Measurements from ENCODE around the gene AQP12B. TPM values are rescaled to one million over a fixed set of nuclear protein-coding genes. Genes with fewer than 3 reads are reported as not detected.

AQP12B gene
- total and polyA plus RNA-seq, 2 of the 8 experiments (the other 6 are each of a cell fraction or from before 2014, with no cell fraction given) = not detected

DNA sequence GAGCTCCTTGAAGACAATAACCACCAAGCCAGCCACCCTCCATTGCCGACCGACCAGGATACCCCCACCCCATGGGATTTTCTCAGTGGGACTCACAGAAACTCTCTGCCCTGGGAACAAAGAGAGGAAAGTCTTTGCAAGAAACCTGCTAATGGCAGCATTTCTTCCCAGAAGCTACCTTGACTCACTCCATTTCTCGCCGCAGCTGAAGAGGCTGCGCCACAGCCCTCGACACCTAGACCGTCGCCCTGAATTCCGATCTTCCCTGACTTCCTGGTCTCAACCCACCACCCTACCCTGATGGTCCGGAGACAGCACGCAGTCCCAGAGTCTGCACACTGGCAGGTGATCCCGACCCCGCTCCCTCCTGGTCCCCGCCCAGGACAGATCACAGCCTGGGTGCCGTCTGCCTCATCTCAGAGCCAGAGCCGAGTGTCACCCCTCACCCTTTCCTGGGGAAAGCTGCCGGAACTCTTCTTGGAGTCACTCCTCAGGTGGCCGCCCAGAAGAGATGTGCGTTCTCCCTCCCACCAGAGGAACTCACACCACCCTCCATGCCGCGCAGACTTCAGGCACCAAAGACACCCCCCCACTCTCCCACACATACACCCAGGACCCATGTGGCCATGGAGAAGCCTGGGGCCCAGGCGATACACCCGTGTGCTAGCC, 33.6 kb upstream of the AQP12B start:
- H2BK120ac ChIP-seq (replicated peaks; ENCODE audit: low read depth, low read length) = no peak overlapping the region
- no peak overlapping the region for H2AFZ ChIP-seq (ENCODE audit: low read length)
- no peak overlapping the region for H2AK5ac ChIP-seq (ENCODE audit: low read depth, low read length)
- peaks cover 1% of the 10 kb centered on the region; the same call in 1 of the 2 replicates for H3K79me1 ChIP-seq (ENCODE audit: low read depth, low read length)
- H4K20me1 ChIP-seq (replicated peaks in 1 of 2; ENCODE audit: control insufficient read depth in 1 of 2, insufficient read depth in 2 of 2, low read length in 2 of 2) = peaks cover 10 to 17% of the 10 kb centered on the region in 2 experiments
- H3K56ac ChIP-seq (replicated peaks; ENCODE audit: insufficient read length, low read depth, low read length) = no peak overlapping the region
- no peak overlapping the region for H2BK5ac ChIP-seq (ENCODE audit: low read depth, low read length)
- H3K27ac ChIP-seq (ENCODE audit: low read depth, low read length) = no peak overlapping the region
- no peak for FAIRE-seq
- no peak overlapping the region for H2BK15ac ChIP-seq (ENCODE audit: low read length)
- H2BK20ac ChIP-seq (ENCODE audit: low read length) = no peak overlapping the region
- TF ChIP-seq BCL11A (IDR thresholded peaks at IDR 0.05; ENCODE audit: low read depth in 2 of 2, low read length in 2 of 2) (no peak), POLR2A (IDR thresholded peaks at IDR 0.05; ENCODE audit: control extremely low read depth in 1 of 2, low read depth in 2 of 2, low read length in 2 of 2) (no peak), NRF1 (IDR thresholded peaks at IDR 0.05; ENCODE audit: low read depth, low read length) (no peak), TBP (IDR thresholded peaks at IDR 0.05; ENCODE audit: low read depth, low read length) (no peak)
- H3K4ac ChIP-seq (replicated peaks; ENCODE audit: insufficient read length, low read depth, low read length) = no peak overlapping the region
- POLR2A ChIA-PET (ENCODE audit: partially characterized antibody) = interaction anchor here (1.0 to 3.4 kb wide), 9 partner anchors 11 to 65 kb away, joined by 3 to 19 read pairs (median 6); no protein-coding TSS in a partner anchor
- H3K4me3 ChIP-seq (ENCODE audit: extremely low read depth in 1 of 4, insufficient read depth in 2 of 4, low read depth in 3 of 4, low read length in 4 of 4) = no peak overlapping the region
- no peaks in the 10 kb centered on the region for H3K23me2 ChIP-seq (ENCODE audit: low read depth, low read length)
- no peak overlapping the region for H3K4me2 ChIP-seq (ENCODE audit: insufficient read depth in 1 of 2, low read depth in 2 of 2, low read length in 2 of 2)
- H3K9me3 ChIP-seq (ENCODE audit: insufficient read depth in 2 of 2, low read depth in 1 of 2, low read length in 1 of 2) = no peaks in the 10 kb centered on the region
- no peak for DNase-seq (ENCODE audit: low read depth in 1 of 2, low spot score in 2 of 2)
- H3K4me1 ChIP-seq (replicated peaks in 1 of 4; ENCODE audit: control insufficient read depth in 3 of 4, insufficient read depth in 4 of 4, low read length in 3 of 4) = no peaks in the 10 kb centered on the region; a peak in 1 of 7 replicates
- peaks cover 11 to 52% (median 29%) of the 10 kb centered on the region in 4 experiments for H3K36me3 ChIP-seq (ENCODE audit: control insufficient read depth in 2 of 4, insufficient read depth in 4 of 4, low read length in 3 of 4)
- H3K27me3 ChIP-seq (replicated peaks in 1 of 4; ENCODE audit: control insufficient read depth in 3 of 4, extremely low read depth in 1 of 4, insufficient read depth in 3 of 4, low read length in 3 of 4) = no peaks in the 10 kb centered on the region
- no peak overlapping the region for H3K18ac ChIP-seq (ENCODE audit: extremely low read depth, low read length)
- no peak overlapping the region for H3K9ac ChIP-seq (replicated peaks in 1 of 4; ENCODE audit: extremely low read depth in 1 of 4, low read depth in 3 of 4, low read length in 3 of 4)
- no peak overlapping the region for H2BK12ac ChIP-seq (ENCODE audit: low read depth, low read length)
- no peak overlapping the region for H4K8ac ChIP-seq (ENCODE audit: extremely low read depth, insufficient read depth, low read length)
- H3K79me2 ChIP-seq (ENCODE audit: control insufficient read depth in 1 of 2, insufficient read depth in 2 of 2, low read length in 2 of 2) = no peaks in the 10 kb centered on the region
- 97% methylated on average over 23 of the region's 23 CpGs; no CpG with 5 or more reads in 1 of the 2 experiments for WGBS, 2 experiments (ENCODE audit: extremely low coverage in 1 of 2, insufficient coverage in 1 of 2, insufficient read length in 1 of 2, insufficient replicate concordance in 2 of 2, low coverage in 1 of 2, low lambda C conversion rate in 2 of 2, missing lambda C conversion rate in 1 of 2)
- CTCF ChIA-PET (ENCODE audit: partially characterized antibody) = interaction anchor here (0.5 to 1.7 kb wide), 5 partner anchors 11 to 124 kb away, joined by 3 to 7 read pairs (median 3); no protein-coding TSS in a partner anchor
- no peak overlapping the region for H3K14ac ChIP-seq (ENCODE audit: insufficient read length)
- H4K5ac ChIP-seq (ENCODE audit: insufficient read length, low read depth, low read length) = no peak overlapping the region
- no peak overlapping the region for H4K91ac ChIP-seq (replicated peaks; ENCODE audit: insufficient read length, low read length)
- no peak overlapping the region for H3K23ac ChIP-seq (ENCODE audit: insufficient read length)
